ENCODE results near the gene SRRM5.
"Not testable (repeated sequence)": the region's sequence is repeated elsewhere in the genome, so short reads cannot be mapped to it uniquely, and the experiment has no call there.

The SRRM5 gene

DNA sequence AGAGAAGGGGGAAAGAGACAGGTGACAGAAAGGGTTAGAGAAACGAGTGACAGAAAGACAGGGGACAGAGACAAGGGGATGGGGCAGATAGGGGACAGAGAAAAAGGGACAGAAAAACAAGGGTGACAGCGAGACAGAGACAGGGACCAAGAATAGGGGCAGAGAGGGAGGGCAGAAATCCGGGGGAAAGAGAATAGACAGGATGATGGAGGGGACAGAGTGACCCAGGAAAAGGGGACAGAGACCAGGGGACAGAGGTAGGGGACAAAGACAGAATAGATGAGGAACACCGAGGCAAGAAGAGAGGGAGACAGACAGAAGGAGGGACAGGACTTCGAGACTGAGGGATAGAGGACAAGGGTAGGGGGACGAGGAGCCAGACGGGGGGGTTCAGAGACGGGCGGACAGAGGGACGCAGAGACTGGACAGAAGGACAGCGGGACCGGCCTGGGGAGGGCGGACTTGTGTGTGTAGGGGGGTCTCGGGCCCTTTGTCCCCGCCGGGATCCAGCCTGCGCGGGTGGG is 27.2 kb downstream of the SRRM5 start:
- DNase-seq: peak; percentile 33

DNA sequence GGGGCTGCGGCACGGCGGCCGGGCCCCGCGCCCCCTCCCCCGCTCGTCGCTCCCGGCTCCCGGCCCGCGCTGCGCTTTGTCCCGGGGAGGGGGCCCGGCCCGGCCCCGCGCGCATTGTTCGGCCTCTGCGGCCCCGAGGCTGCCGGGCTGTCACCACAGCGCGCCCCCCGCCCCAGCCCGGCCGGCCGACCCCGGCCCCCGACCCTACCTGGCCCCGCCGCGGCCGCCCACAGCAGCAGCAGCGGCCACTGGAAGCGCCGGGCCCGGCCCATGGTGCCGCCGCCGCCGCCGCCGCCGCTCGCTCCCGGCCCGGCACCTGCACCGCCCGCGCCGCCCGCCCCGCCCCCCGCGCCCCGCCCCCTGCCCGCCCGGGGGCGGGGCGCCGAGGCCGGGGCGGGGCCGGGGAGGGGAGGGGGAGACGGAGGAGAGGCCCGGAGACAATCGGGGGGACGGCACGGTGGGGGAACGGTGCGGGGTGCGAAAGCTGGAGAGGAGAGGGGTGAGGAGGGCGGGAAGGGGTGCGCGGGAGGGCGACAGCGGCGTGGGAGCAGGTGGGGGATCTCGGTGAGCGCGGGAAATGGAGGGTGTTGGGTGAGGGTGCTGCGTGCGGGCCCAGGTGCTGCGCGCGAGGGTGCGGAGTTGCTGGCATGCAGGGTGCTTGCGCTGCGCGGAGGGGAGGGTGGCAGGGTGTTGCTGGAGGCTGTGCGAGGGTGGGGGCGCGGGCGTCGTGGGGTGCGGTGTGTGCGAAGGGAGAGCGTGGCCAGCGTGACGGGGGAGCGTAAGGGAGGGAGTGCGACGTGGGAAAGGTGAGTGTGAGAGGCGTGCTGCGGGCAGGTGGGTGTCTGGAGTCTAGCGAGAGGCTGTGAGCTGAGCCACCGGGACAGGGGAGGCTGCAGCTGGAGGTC is 27.9 kb downstream of the SRRM5 start, which contains the start of gene CADM4:
Gene CADM4, minus strand, starts transcription at position 332 of the 905 bp plus-strand sequence. Its CDS starts 60 bp downstream, at position 272.
- DNase-seq: peak; percentile 30

DNA sequence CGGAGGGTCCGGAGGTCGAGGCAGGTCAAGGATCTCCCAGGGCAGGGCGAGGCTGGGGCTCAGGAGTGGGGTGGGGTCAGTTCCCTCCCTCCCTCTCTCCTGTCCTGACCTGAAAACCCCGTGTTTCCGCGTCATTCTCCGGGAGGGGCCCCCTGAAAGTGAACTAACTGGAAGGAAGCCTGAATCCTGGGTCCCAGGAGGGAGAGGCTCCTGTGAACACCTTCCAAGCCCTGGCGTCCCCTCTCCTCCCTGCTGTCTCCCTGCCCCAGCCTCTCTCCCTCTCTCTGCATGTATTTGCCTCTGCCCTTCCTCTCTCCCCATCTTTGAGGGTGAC is 28.5 kb downstream of the SRRM5 start:
- DNase-seq: no peak

DNA sequence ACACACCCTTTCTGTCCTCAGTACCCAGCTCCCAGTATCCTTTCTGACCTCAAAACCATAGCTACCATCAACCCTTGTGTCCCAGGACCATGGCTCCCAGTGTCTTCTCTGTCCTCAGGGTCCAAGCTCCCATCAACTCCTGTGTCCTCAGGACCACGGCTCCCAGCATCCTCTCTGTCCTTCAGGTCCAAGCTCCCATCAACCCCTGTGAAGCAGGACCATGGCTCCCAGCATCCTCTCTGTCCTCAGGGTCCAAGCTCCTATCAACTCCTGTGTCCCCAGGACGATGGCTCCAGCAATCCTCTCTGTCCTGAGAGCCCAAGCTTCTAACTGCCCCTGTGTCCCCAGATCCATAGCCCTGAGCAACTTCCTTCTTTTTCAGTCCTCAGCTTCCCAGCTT is 29.4 kb downstream of the SRRM5 start:
- DNase-seq: no peak

DNA sequence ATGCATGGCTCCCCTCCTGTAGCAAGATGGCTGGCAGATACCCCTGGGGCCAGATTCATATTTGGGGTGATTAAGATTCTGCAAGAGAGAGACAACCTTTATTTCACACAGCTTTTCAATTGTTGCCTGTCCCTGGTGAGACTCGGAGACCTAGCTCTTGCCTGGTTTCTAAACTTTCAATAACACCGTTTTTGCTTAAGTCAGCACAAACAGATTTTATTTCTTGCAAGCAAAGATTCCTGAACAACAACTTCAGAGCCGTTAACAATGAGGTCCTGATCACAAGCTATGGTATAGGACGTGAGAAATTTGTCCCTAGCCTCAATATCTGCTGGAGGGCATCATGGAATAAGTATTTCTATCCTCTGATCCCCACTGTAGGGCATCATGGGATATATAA is 30.6 kb downstream of the SRRM5 start:
- DNase-seq: no peak

DNA sequence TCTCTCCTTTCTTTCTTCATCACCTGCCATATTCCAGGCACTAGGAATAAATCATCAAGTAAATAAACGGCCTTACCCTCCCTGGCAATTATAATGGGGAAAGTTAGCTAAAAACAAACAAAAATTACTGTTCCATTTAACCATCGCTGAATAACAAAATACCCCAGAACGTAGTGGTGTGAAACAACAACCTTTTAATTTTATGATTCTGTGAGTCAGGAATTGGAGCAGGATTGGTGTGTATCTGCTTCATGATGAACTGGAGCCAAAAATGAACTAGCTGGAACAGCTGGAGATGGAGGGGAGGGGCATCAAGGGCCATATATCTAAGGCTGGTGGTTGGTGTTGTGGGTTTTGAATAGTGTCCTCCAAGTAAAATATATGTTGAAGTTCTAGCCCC is 31.4 kb downstream of the SRRM5 start:
- no peak for DNase-seq

DNA sequence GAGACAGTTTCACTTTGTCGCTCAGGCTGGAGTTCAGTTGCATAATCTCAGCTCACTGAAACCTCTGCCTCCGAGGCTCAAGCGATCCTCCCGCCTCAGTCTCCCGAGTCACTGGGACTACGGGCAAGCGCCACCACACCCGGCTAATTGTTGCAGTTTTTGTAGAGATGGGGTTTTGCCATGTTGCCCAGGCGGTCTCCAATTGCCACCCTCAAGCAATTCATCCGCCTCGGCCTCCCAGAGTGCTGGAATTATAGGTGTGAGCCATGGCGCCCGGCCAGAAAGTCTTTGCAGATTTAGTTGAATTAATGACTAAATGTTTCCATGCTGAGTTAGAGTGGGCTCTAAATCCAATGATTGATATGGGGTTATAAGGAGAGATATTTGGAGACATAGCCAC is 32.3 kb downstream of the SRRM5 start:
- DNase-seq: no peak

DNA sequence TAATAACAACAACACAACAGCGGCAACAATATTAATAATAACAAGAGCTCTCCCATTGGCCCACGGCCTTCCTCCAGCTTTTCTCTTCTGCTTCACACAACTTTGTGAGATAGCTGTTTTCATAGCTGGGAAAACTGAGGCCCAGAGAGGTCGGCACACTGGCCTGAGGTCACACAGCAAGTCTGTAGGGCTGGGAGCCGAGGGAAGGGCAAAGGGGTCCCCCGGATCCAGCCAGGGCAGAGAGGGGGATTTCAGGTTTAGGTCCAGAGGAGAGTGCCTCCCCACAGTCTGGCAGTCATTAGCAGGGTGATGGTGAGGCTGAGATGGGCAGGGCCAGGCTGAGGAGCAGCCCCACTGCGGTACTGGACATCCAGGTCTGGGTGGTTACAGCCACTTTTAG is 36.7 kb downstream of the SRRM5 start:
- DNase-seq: no peak

DNA sequence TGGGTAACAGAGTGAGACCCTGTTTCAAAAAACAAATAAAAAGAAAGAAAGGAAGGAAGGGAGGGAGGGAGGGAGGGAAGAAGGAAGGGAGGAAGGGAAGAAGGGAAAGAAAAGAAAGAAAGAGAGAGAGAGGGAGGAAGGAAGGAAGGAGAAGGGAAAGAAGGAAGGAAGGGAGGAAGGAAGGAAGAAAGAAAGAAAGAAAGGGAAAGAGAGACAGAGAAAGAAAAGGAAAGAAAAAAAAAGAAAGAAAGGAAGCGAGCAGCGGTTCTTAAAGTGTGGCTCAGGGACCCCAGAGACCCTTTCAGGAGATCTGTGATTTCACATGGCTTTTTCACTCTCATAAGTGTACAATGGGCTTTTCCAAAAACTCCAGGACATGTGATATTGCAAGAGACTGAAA is 37.6 kb downstream of the SRRM5 start:
- no peak for DNase-seq

DNA sequence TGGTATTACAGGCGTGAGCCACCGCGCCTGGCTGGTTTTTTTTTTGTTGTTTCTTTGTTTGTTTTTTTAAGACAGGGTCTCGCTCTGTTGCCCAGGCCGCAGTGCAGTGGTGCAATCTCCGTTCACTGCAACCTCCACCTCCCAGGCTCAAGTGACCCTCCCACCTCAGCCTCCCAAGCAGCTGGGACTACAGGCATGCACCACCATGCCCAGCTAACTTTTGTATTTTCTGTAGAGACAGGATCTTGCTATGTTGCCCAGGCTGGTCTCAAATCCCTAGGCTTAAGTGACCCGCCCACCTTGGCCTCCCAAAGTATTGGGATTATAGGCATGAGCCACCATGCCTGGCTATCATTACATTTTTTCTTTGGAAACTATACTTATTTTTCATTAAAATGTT is 38.4 kb downstream of the SRRM5 start:
- DNase-seq: not testable (repeated sequence)

DNA sequence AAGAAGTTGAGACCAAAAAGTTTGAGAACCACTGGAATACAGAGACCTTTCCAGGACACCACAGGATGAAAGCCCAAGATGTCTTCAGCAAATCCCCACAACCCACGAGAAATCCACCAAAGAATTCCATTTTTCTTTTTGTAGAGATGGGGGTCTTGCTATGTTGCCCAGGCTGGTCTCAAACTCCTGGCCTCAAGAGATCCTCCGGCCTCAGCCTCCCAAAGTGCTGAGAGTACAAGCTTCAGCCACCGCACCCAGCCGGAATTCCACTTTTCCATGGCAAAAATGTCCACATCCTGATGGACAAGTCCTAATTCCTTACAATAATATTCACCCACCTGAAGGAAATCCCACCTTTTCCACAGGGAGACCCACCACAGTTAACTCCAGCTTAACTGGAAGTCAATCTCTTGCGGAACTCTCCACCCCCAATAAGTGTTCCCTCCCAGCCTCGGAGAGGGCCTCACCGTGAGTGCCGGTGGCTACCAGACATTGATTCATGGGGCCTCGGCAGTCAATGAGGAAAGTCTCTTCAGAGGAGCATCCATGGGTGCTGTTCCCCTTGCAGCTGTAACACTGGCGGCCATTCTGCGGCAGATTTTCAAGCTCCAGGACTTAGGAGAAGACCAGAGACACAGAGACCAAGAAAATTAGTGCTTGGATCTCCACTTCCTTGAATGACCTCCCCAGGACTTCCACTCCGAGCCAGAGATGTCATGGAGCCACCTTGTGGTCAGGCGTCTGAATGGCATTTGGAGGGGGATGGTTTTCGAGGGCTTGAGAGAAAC is 40.1 kb downstream of the SRRM5 start:
- peak; percentile 73 for DNase-seq

DNA sequence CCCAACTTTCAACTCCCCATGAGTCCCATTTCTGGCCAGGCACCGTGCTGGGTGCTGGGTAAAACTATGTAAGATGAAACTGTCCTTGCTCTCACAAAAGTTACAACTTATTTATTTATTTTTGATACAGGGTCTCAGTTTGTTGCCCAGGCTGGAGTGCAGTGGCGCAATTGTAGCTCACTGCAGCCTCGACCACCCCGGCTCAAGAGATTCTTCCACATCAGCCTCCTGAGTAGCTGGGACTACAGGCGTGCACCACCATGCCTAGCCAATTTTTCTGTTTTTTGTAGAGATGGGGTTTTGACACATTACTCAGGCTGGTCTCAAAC is 40.6 kb downstream of the SRRM5 start:
- no peak for DNase-seq

DNA sequence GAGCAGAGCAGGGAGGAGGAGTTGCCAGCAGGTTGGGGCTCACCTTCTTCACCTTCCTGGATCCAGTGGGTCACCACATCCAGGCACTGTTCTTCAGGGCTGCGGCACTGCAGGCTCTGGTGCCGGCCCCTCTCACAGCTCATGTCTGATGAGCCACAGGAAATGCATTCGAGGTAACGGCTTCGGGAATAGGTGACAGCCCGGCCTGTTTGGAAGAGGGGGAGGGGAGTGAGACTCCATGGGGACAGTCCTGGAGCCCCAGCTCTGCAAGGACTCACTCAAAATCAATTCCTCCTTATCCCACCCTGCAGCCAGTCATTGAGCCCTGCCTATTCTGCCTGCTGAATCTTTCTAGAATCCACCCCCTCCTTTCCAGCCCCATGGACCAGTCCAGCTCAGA is 44.5 kb downstream of the SRRM5 start:
- DNase-seq: no peak

DNA sequence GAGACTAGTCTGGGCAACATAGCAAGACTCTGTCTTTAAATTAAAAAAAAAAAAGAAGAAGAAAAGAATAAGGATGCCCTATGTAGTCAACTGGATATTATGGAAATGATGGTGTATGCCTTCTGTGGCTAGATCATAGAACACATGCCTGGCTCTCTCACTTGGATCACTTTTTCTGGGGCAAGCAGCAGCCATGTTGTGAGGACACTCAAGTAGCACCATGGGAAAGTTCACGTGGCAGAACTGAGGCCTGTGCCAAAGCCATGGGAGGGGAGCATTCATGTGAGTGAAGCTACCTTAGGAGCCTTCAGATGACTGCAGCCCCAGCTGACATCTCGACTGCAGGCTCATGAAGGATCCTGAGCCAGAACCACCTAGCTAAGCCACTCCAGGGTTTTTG is 46.1 kb downstream of the SRRM5 start:
- no peak for DNase-seq

DNA sequence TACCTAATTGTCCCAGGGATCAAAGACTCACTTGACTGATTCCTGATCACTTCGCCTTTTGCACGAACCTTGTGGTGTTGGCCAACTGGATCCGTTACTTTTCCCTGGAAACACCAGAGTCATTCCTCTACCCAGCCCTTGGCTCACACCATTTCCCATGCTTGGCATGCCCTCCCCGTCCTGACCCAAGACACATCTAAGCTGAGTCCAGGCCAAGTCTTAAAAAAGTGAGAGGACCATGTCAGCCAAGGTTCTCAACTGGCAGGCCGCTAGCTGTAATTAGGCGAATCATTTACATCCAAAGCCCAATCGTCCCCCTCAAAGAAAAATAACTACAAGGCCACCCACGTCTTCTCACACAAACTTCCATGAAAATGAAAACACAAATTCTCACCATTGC is 46.6 kb downstream of the SRRM5 start:
- no peak for DNase-seq

DNA sequence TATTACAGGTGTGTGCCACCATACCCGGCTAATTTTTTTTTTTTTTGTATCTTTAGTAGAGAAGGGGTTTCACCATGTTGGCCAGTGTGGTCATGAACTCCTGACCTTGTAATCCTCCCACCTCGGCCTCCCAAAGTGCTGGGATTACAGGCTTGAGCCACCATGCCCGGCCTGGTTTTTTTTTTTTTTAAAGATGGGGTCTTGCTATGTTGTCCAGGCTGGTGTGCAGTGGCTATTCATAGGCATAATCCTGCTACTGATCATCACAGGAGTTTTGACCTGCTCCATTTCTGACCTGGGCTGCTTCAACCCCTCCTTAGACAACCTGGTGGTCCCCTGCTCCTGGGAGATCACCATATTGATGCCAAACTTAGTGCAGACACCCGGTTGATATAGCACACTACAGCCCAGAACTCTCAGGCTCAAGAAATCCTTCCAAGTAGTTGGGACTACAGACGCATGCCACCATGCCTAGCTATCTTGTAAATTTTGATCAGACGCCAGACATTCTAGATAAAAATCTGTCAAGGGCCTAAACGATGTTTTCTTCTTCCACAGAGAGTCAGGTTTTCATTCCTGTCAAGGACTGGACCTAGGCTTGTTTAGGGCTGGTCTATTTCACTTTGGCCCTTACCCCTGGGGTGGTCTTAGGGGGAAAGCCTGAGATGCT is 48.5 kb downstream of the SRRM5 start:
- DNase-seq: no peak

DNA sequence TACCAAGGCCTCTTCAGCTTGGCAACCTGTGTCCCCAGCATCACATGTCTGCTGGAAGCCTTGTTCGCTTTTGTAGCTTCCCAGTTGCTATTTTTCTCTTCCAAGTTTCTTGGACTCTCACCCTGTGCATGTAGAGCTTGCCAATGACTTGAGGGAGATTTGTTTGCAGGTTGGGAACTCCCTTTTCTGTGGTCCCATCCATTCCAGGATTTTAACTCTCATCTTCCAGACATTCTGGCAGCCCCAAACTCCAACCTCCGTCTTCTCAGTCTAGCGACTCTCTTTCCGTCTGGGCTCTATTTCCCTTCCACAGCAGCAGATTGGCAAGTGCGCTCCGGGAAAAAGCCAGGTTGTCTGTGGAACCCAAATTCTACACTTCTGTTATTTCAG is 49.1 kb downstream of the SRRM5 start:
- DNase-seq: no peak

DNA sequence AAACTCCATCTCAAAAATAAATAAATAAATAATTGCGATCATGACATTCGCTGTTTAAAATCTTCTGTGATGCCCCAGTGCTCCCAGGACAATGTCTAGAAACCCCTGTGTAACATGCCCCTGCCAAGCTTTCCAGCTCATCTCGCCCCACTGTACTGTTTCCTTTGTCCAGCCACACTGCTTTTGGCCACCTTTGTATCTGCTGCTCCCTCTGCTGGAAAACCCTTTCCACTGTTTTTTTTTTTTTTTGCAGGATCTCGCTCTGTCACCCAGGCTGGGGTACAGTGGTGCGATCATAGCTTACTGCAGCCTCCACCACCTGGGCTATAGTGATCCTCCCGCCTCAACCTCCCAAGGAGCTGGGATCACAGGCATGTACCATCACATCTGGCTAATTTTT is 50.6 kb downstream of the SRRM5 start:
- DNase-seq: no peak

DNA sequence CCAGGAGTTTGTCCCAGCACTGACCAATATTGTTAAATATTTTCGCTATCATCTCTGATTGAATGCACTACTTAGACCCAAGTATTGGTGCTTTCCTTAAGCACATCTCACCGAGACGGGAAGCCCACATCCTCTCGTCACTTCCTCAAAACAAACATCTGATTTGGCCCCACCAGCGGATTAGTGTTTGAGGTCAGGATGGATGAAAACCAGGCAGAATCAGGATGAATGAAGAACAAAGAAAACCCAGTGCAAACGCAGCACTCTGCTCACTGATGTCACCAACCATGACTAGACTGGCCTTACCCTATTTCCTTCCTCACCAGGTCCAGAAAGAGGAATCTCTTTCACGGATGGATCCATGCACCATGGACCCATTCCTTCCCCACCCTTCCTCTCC is 52.1 kb downstream of the SRRM5 start:
- DNase-seq: no peak

Measured in retina (tissue), 1 donor.